ENCODE measurements around the gene DPY30.
A peak's percentile ranks its signal among the peaks of the same experiment; 100 is the strongest.
"Not testable (repeated sequence)": the region's sequence is repeated elsewhere in the genome, so short reads cannot be mapped to it uniquely, and the experiment has no call there.

DPY30 gene
- total RNA-seq: 8.1 to 18.0 reads per million in 2 donors

DNA sequence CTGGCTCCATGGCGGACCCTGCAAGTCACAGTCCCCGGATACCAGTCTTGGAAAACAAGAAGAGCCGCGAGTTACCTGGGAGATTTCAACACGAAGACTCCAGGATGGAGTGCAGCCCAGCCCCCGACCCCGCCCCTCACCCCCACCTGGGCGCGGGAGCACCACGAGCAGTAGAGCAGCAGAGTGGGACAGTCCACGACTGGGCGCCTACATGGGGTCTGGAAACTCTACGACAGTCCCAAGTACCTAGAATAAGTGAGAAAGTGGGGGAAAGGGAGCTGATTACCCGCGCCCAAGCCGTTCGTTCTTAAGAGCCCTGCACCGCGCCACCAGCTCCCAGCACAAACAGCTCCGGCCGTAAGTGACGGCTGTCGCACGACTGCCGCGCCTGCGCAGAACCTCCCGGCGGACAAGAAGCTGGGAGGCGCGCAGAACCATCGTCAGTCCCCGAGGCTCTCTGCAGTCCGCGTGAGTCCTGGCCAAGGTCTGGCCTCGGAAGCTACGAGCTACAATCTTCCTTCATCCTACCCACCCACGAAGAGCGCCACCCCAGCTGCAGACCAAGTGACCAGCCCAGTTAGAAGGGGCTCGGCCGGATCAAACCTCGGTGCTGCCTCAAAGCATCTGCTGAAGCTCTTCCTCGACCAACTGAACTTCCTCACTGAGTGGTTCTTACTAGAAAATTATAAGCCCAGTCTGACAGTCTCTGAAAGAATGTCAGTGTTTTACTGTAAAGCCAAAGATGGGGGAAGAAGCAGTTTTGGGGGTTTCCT lies at the start of gene DPY30:
Gene DPY30, minus strand, starts transcription at position 359 of the 773 bp plus-strand sequence. Its CDS starts 349 bp downstream, at position 10.
- peak; percentile 79 to 95 (median 85) for DNase-seq

DNA sequence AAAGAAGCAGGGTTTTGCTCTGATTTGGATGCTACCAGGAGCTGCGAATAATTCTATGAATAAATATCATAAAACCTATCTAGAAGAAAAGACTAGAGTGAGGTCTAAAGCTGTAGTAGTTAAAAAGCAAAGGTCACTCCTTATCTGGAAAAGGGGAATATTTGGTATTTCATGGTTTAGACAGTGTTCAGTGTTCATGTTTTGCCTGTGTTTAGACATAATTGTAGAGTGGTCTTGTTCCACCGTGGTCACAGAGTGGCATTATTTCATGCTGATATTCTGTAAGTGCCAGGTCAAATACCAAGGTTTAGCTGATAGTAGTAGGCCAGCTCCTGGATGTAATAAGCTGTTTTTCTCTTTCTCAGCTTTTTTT lies 34.5 kb upstream of the DPY30 start:
- DNase-seq: no peak

DNA sequence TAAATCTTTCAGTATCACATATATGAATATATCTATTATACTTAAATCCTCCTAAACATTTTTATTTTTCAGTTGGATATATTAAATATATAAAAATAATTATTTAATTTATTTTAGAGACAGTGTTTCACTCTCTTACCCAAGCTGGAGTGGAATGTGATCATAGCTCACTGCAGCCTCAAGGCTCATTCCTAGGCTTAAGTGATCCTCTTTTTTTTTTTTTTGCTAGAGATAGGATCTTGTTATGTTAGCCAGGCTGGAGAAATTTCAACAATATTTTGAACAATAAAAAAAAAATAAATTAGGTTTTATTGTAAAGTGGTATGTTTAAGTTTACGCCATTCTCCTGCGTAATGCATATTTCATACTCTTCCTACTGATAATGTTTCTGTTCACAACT lies 27.9 kb upstream of the DPY30 start:
- DNase-seq: no peak

DNA sequence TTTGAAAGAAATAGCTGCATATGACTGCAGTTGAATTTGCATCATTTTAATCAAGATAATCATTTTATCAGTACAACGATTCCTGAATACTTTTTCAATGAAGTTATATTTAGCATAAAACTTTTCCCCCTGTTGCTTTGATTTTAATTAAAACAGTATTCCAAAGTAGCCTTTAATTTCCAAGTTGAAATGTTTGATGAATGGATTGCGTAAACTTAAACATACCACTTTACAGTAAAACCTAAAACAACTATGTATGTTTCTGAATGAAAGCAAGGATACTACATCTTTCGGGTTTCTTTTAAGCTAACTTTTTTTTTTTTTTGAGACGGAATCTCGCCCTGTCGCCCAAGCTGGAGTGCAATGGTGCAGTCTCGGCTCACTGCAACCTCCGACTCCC lies 25.1 kb upstream of the DPY30 start:
- no peak for DNase-seq

DNA sequence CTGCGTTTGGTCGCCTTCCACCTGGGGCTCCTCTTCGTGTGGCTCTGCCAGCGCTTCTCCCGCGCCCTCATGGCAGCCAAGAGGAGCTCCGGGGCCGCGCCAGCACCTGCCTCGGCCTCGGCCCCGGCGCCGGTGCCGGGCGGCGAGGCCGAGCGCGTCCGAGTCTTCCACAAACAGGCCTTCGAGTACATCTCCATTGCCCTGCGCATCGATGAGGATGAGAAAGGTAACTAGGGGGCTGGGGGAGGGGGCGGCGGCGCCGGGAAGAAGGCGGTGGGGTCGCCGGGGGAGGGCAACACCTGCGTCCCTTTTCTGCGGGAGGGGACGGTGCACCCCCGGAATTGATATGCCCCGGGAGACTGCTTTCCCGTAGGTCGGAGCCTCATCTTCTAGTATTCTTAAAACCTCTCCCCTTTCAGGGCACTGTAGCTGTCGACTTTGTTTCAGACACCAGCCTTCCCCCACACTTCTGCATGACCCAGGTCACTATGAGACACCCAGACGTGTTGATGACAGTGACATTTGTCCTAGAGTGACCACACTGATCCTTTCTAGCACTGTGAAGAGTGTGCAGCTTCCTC lies 24.5 kb upstream of the DPY30 start:
- peak in 1 of 5 experiments; percentile 37 for DNase-seq

DNA sequence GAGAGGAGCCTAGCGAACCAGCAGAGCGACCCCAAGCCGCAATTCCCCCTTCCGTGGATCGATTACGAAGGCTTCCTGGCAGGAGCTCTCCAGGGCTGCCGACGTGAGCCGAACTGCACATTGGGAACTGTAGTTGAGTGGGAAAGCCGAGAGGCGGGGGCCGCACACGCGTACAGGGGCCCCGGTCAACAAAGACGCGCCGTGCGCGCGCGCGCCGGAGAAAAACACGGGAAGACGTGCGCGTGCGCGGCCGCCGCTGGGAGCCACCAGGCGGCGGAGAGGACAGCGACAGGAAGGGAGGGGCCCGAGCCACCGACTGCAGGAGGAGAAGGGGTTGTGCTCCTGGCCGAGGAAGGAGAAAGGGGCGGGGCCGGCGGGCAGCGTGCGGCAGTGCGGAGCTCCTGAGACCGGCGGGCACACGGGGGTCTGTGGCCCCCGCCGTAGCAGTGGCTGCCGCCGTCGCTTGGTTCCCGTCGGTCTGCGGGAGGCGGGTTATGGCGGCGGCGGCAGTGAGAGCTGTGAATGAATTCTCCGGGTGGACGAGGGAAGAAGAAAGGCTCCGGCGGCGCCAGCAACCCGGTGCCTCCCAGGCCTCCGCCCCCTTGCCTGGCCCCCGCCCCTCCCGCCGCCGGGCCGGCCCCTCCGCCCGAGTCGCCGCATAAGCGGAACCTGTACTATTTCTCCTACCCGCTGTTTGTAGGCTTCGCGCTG lies 23.9 kb upstream of the DPY30 start, which contains the start of gene SPAST:
Gene SPAST, plus strand, starts transcription at position 247 of the 711 bp plus-strand sequence. Its CDS starts 276 bp downstream, at position 523.
- peak; percentile 91 to 99 (median 96) for DNase-seq

DNA sequence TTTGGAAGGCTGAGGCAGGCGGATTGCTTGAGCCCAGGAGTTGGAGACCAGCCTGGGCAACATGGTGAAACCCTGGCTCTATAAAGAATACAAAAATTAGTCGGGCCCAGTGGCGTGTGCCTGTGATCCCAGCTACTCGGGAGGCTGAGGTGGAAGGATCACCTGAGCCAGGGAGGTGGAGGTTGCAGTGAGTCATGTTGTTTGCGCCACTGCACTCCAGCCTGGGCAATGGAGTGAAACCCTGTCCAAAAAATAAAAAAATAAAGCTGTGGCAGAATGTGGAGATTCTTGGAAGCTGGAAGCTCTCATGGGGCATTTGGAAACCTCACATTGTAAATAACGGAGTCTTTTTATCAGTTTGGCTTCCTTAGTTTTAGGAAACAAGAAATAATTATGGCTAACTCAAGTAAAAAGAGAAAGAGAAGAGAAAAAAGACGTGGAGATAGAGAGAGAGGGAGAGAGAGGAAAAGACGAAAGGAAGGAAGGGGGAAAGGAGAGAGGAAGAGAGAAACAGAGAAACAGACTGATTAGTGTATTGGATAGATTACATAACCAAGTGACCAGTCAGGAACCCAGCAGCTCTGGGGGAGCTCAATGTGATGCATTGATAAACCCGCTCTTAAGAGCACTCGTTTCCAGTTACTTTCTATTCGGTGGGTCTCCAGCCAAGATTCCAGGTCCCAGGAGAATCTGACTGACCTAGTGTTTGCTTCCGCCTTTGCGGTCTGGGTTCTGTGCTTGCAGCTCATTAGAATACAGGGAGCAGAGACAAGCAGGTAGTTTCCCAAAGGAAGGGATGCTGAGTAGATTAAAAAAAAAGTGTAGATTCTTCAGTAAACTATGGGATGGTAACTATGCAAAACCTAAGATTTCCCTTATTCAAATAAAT lies 22.6 kb upstream of the DPY30 start:
- no peak for DNase-seq

DNA sequence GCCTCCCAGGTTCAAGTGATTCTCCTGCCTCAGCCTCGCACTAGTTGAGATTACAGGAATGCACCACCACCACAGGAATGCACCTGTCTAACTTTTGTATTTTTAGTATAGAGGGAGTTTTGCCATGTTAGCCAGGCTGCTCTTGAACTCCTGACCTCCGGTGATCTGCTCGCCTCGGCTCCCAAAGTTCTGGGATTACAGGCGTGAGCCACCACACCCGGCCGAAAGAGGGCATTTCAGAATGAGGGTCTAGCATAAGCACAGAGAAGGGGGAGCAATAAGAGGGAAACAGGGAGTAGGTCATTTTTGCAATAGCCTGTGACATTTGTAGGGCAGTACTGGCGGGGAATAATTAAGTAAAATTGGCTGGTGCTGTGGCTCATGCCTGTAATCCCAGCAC lies 21.8 kb upstream of the DPY30 start:
- DNase-seq: no peak

DNA sequence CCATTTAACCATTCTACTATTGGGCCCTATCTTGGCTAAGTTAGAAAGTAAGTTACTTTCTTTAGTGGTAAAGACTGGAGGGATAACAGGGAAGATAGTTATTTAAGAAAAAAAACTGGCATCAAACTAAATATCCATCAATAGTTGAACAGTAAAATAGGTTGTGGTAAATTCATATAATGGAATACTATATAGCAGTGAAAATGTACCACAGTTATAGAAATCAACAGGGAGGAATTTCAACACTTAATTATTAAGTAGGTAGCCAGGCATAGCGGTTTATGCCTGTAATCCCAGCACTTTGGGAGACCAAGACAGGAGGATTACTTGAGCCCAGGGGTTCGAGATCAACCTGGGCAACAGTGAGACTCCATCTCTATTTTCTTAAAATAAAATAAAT lies 20.7 kb upstream of the DPY30 start:
- DNase-seq: no peak

DNA sequence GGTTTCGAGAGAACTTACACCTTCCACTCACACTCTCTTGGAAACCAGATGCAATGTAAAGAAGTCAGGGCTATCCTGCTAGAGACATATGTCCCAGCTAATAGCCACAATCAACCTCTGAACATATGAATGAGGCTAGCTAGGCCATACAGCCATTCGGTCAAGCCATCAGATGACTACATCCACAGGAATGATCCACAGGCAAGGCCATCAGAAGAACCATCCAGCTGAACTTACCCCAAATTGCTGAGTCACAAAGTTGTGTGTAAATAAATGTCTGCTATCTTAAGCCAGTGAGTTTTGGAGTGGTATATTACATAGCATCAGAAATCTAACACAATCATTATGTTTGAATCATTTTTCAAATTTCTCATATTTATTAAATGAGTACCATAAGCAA lies 18.5 kb upstream of the DPY30 start:
- no peak for DNase-seq

DNA sequence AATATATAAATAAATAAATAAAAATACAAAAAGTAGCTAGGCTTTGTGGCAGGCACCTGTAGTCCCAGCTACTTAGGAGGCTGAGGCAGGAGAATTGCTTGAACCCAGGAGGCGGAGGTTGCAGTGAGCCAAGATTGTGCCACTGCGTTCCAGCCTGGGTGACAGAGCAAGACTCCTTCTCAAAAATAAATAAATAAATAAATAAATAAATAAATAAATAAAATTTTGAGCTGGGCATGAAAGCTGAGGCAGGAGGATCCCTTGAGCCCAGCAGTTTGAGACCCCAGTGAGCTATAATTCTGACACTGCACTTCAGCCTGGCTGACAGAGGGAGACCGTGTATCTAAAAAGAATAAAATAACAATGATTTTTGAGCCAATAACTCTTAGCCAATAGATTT lies 15.0 kb upstream of the DPY30 start:
- DNase-seq: not testable (repeated sequence)

DNA sequence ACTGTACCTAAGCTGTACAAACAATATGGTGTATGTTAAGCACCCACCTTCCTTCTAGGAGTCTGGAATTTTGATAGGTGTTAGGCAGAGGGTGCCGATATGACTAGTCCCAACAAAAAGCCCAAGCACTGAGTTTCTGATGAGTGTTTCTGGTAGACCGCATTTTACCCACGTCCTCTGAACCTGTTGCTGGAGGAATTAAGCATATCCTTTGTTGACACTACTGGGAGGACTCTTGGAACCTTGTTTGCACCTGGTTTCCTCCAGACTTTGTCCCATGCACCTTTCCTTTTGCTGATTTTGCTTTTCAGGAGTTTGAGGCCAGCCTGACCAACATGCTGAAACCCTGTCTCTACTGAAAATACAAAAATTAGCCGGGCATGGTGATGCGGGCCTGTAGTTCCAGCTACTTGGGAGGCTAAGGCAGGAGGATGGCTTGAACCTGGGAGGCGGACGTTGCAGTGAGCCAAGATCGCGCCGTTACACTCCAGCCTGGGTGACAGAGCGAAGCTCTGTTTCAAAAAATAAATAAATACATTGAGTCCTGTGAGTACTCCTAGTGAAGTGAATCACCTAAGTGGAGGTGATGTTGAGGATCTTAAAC lies 12.3 kb upstream of the DPY30 start:
- DNase-seq: no peak

DNA sequence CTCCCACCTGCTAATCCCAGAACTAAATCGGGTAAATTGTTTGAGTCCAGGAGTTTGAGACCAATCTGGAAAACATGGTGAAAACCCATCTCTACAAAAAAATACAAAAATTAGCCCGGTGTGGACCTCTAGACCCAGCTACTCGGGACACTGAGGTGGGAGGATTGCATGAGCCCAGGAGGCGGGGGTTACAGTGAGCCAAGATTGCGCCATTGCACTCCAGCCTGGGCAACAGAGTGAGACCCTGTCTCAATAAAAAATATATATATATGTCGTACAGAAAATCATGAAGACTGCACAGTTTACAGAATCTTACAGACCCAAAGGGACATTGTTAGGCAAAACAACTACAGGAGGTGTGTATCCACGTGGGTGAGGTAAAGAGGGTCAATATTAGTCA lies 4.0 kb upstream of the DPY30 start:
- DNase-seq: no peak

DNA sequence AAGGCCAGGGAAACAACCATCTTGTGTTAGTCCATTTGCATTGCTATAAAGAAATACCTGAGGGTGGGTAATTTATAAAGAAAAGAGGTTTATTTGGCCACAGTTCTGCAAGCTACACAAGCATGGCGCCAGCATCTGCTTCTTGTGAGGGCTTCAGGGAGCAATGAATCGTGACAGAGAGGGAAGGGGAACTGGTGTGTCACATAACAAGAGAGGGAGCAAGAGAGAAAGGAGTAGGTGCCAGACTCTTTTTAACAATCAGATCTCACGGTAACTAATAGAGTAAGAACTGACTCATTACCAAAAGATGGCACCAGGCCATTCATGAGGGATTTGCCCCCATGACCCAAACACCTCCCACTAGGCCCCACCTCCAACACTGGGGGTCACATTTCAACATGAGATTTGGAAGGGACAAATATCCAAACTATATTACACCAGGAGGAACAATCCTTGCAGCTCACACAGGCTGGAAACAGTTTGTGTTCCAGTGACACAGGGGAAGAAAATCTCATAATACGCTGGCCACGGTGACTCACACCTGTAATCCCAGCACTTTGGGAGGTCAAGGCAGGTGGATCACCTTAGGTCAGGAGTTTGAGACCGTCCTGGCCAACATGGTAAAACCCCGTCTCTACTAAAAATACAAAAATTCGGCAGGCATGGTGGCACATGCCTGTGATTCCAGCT lies 5.3 kb downstream of the DPY30 start:
- DNase-seq: not testable (repeated sequence)

DNA sequence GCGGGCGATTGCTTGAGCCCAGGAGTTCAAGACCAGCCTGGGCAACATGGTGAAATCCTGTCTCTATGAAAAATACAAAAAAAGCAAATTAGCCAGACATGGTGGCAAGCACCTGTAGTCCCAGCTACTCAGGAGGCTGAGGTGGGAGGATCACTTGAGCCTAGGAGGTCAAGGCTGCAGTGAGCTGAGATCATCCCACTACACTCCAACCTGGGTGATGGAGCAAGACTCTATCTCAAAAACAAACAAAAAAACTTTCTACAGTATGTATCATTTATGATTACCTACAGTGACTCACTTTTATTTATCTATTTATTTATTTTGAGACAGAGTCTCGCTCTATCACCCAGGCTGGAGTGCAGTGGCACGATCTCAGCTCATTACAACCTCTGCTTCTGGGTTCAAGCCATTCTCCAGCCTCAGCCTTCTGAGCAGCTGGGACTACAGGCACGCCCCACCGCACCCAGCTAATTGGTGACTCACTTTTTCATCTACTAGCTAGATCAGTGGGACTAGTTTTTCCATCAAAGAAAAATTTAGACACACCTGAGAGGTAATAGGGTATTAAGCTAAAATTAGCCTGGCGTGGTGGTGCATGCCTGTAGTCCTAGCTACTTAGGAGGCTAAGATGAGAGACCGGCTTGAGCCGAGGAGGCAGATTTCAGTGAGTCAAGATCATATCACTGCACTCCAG lies 20.7 kb downstream of the DPY30 start:
- not testable (repeated sequence) for DNase-seq

DNA sequence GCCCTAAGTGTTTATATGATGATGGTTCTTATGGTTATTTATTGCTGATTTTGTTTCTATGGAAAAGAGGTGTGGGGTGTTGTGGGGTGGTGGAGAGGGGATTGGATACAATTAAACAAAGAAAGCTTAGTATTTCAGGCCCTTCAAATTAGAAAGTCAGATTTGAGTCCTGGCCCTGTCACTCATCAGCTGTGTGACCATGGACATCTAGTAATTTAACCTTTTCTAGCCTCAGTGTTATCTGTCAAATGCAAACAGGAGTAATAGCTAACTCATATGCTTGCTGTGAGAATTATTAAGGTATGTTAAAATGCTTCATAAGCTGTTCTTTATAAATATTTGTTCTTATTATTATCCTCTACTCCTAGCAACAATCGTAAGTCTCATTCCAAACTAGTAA lies 26.7 kb downstream of the DPY30 start:
- no peak for DNase-seq

DNA sequence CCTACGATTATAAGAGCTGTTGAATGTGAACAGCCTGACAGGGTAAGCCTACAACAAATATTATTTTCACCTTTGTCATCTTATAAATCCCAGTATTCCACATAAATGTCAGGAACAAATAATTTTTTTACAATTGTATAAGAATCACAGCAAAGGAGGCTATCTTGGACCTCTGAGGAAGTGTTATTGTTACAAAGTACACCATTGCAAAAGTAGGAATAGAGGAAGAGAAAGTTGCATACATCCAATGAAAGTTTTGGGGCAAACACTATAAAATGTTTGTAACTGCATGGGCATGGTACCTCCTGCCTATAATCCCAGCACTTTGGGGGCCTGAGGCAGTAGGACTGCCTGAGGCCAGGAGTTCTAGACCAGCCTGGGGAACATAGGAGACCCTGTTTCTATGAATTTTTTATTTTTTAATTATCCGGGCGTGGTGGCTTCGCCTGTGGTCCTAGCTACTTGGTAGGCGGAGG lies 28.1 kb downstream of the DPY30 start:
- DNase-seq: no peak

DNA sequence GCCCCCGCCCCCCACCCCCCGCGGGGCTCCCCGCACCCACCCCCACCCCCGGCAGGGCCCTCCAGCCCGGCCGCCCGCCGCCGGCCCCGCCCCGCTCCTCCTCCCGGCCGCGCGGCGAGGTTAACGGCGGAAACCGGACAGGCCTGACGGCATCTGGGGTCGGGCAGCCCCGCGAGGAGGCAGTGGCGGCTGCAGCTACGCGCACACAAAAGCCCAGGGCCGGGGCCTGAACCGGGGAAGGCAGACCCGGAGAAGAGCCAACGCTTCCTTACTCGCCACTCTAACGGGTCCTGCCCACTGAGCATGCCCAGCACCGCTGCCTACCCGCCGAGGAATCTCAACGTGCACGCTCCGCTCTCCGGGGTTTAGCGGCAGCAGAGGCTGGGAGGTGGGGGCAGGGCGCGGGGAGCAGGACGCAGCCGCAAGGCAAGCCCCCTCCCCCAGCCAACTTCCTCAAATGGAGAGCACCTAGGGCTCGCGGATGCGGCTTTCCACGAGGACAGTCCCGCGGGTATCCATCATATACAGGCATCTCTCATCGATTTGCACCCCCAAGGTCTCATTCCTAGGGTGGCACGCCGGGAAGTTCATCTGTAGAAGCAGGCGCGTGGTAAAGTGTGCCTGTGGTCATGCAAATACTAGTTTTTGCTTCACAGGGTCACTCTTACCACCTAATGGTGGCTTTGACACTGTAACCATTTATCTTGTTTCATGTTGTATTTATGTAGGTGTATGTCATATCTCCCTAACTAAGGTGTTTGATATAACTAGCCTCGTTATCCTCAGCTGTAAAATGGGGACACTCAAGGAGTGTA lies 28.7 kb downstream of the DPY30 start, which contains the start of gene MEMO1:
Gene MEMO1, minus strand, starts transcription at position 339 of the 815 bp plus-strand sequence. CDS start 761 bp downstream, outside the sequence.
- DNase-seq: peak; percentile 68 to 97 (median 89)

DNA sequence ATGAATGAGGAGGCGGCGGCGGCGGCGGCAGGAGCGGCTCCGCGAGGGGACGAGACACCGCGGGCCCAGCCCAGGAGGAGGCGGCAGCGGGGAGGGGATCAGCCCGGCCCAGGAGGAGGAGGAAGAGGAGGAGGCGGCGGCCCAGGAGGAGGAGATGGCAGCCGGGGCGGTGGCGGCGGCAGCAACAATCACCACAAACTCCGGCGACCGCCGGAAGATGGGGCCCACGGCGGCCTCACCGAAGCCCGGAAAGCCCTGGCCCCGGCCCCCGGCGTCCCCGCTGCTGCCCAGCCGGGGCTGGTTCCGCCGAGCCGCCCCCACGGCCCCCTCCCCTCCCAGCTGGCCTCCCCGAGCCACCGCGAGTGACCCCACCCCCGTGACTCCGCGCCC lies 29.3 kb downstream of the DPY30 start:
- peak; percentile 43 to 85 (median 65) for DNase-seq

Measured in T-helper 2 cell (primary cell).